Karpas-422 (cell line): ENCODE results near the gene EVL. TPM values are rescaled to one million over a fixed set of nuclear protein-coding genes. Genes with fewer than 3 reads are reported as not detected.

Source experiments
- DNase-seq: peaks from one replicate; pipeline ENCODE4 v3.0.0-alpha.2; 2015
- H2AFZ ChIP-seq: fragments of 200-600 bp; sonication (generic); 2 replicates; pipeline ENCODE4 v1.6.1; 2014; ENCODE audit warnings: antibody characterized with exemption, low read length, mixed read lengths
- H3K27ac ChIP-seq: fragments of 200-600 bp; sonication (generic); 2 replicates; pipeline ENCODE4 v1.5.1; 2014; ENCODE audit warnings: mild to moderate bottlenecking, low read length, moderate library complexity
- H3K27me3 ChIP-seq: fragments of 200-600 bp; sonication (generic); 2 replicates; pipeline ENCODE4 v1.6.1; 2014; ENCODE audit warnings: low read length, mixed read lengths
- H3K36me3 ChIP-seq: fragments of 200-600 bp; sonication (generic); 2 replicates; pipeline ENCODE4 v1.6.1; 2014; ENCODE audit warnings: low read length, mixed read lengths; ENCODE audit not compliant: insufficient read depth
- H3K4me1 ChIP-seq: fragments of 200-600 bp; sonication (generic); 2 replicates; pipeline ENCODE4 v1.6.1; 2014; ENCODE audit warnings: mild to moderate bottlenecking, low read length, mixed read lengths
- H3K4me2 ChIP-seq: fragments of 200-600 bp; sonication (generic); 2 replicates; pipeline ENCODE4 v1.6.1; 2014; ENCODE audit warnings: low read length, low read depth, mild to moderate bottlenecking; ENCODE audit not compliant: poor library complexity, severe bottlenecking
- H3K4me3 ChIP-seq: fragments of 200-600 bp; sonication (generic); 2 replicates; pipeline ENCODE4 v1.5.1; 2014; ENCODE audit warnings: mild to moderate bottlenecking, antibody characterized with exemption, low read length, mixed read lengths
- H3K79me2 ChIP-seq: fragments of 200-600 bp; sonication (generic); 2 replicates; pipeline ENCODE4 v1.6.1; 2014; ENCODE audit warnings: mild to moderate bottlenecking, low read length, mixed read lengths
- H3K9ac ChIP-seq: fragments of 200-600 bp; sonication (generic); 2 replicates; pipeline ENCODE4 v1.6.0; 2014; ENCODE audit warnings: low read length
- H3K9me2 ChIP-seq: fragments of 200-600 bp; sonication (generic), shearing (Covaris generic); replicated peaks from 2 replicates; pipeline ENCODE4 v1.6.0; 2014; ENCODE audit warnings: mild to moderate bottlenecking, low read length, moderate library complexity; ENCODE audit not compliant: insufficient read depth
- H3K9me3 ChIP-seq: fragments of 300-700, 200-600 bp; sonication (generic); 2 replicates; pipeline ENCODE4 v1.6.1; 2014; ENCODE audit warnings: low read length, mixed read lengths
- H4K20me1 ChIP-seq: fragments of 200-600 bp; sonication (generic); 2 replicates; pipeline ENCODE4 v1.6.1; 2014; ENCODE audit warnings: mild to moderate bottlenecking, antibody characterized with exemption, low read length, low read depth; ENCODE audit not compliant: insufficient read depth
- total RNA-seq: library from RNA; depleted of rRNA; stranded (reverse); fragments of >200 nt; shearing (Covaris generic); gene quantifications from 2 replicates; pipeline ENCODE4 v1.2.3, GENCODE V29; 2014; ENCODE audit warnings: low replicate concordance; rRNA removed

EVL gene
- total RNA-seq, result 3.0 and 3.5 TPM in 2 replicates

DNA sequence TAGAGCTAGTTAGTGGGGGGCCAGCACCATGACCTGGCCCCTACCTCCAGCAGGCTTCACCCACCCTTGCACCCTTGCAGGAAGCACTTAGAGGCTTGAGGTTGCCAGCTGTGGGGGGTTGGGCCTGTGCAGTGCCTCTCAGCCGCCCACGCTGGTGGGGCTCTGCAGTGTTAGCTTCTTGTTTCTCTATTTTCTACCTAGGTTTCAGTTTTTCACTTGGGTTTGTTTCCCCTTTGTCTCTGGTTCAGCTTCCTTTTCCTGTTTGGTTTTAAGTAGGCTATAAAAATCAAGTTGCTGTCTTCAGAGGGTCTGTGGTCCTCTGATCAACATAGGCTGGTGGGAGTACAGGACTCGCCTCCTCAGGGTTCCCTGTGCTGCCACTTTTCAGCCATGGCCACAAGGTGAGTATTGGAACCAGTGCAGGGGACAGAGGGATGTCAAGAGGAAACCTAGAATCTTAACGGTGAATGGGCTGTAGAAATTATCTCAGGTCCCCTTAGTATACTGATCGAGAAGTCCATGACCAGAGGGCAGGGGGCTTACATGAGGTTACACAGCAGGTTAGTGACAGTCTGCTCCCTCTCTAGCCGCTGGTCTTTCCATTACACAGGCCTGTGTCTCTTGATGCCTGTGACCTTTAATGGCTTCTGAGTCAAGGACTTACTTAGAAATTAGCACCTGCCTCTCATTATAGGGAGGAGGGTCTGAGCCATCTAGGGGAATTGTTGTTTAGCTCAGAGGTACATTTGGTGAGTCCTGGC, at the start of gene EVL:
EVL (plus strand) TSS at position 312 of the 761 bp plus-strand sequence; CDS start at position 391, 79 bp downstream.
- Histone ChIP-seq H4K20me1 (no peaks in the 10 kb centered on the region), H3K36me3 (no peaks in the 10 kb centered on the region), H3K9ac (no peak within 1 kb of the TSS), H3K4me3 (no peak within 1 kb of the TSS), H3K27ac (no peak within 1 kb of the TSS), H3K9me2 (no peaks in the 10 kb centered on the region), H3K27me3 (no peaks in the 10 kb centered on the region; the same call in 1 of the 2 replicates), H3K9me3 (no peaks in the 10 kb centered on the region), H2AFZ (peak within 1 kb of the TSS; percentile 17; the same call in 1 of the 2 replicates), H3K4me2 (no peak within 1 kb of the TSS), H3K79me2 (no peaks in the 10 kb centered on the region), H3K4me1 (peaks cover 3% of the 10 kb centered on the region; the same call in 1 of the 2 replicates)
- DNase-seq, result no peak

- Histone ChIP-seq H3K4me3 (no peak overlapping the region), H3K4me2 (no peak overlapping the region), H3K27ac (no peak overlapping the region), H2AFZ (no peak overlapping the region), H3K9me3 (no peaks in the 10 kb centered on the region), H3K79me2 (no peaks in the 10 kb centered on the region), H3K4me1 (no peaks in the 10 kb centered on the region), H3K9me2 (no peaks in the 10 kb centered on the region), H4K20me1 (no peaks in the 10 kb centered on the region), H3K9ac (no peak overlapping the region), H3K27me3 (no peaks in the 10 kb centered on the region), H3K36me3 (no peaks in the 10 kb centered on the region)
- no peak for DNase-seq
Observed at GRCh38 chr14:100017553-100017952, 47.7 kb upstream of the EVL start.

DNA sequence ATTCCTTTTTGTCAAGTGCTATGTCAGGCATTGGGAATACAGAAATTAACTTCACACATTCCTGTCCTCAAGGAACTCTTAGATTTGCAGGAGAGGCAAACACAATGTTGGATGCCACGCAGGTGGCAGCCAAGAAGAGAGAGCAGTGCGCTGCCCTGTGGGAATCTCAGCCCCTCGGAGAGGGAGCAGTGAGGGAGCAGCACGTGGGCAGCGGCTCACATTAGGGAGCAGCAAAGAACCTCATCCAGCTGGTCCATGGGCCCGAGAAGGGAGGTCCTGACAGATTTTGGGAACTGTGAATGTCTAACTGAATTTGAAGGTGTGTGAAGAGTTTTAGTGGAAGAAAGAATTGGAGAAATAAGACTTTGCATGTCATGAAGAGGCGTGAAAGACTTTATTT, 47.2 kb upstream of the EVL start:
- no peaks in the 10 kb centered on the region for H4K20me1 ChIP-seq
- H3K36me3 ChIP-seq, result no peaks in the 10 kb centered on the region
- H3K4me2 ChIP-seq, result no peak overlapping the region
- no peak overlapping the region for H3K9ac ChIP-seq
- H3K9me2 ChIP-seq, result no peaks in the 10 kb centered on the region
- H3K4me3 ChIP-seq, result no peak overlapping the region
- no peak overlapping the region for H2AFZ ChIP-seq
- no peaks in the 10 kb centered on the region for H3K79me2 ChIP-seq
- H3K9me3 ChIP-seq, result no peaks in the 10 kb centered on the region
- H3K4me1 ChIP-seq, result no peaks in the 10 kb centered on the region
- no peak overlapping the region for H3K27ac ChIP-seq
- DNase-seq, result no peak
- no peaks in the 10 kb centered on the region for H3K27me3 ChIP-seq

DNA sequence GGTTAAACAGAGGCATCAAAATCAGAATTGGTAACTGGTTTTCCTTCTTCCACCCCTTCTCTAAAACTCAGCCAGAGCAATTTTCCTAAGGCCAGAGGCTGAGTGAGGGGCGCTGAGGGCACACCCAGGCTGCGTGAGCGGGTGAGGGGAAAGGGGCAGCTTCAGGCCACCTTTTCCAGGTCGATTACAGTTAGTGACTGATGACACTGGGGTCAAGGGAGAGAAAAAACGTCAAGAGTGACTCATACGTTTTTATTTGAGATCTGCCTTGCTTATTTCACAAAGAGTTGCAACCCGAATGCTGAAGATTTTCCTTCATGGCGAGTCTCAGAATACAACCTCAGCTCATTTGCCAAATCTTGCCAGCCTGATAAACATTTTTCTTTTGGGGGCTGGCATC, 46.7 kb upstream of the EVL start:
- Histone ChIP-seq H2AFZ (no peak overlapping the region), H3K9me2 (no peaks in the 10 kb centered on the region), H3K27me3 (no peaks in the 10 kb centered on the region), H3K4me2 (no peak overlapping the region), H3K4me1 (no peaks in the 10 kb centered on the region), H3K9ac (no peak overlapping the region), H3K27ac (no peak overlapping the region), H3K79me2 (no peaks in the 10 kb centered on the region), H3K9me3 (no peaks in the 10 kb centered on the region), H3K36me3 (no peaks in the 10 kb centered on the region), H4K20me1 (no peaks in the 10 kb centered on the region), H3K4me3 (no peak overlapping the region)
- DNase-seq, result no peak

DNA sequence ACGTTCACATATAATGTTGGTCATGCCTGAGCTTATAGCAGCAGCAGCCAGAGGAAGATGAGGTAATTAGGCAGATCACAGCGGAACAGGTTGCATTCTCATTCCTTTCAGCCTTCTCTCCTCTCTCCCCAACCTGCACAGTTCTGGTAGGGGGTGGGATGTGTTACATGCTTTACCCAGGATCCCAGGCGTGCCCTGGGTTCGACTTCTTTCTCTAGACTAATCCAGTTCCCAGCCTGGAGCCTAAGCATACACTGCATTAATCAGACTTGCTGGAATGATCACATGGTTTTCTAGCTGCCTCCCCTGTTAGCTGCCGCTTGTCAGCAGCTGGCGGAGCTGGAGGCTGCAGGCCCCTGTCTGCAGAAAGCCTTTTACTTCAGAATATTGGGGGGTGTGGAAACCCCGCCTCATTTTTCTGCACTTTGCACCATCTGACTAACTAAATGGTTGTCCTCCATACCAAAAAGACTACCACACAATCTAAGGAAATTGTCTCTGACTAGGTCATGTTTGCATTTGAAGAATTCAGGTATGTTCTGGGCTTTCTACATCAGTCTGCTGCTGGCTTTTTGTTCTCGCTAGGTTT, 46.0 kb upstream of the EVL start:
- DNase-seq, result no peak
- H3K79me2 ChIP-seq, result no peaks in the 10 kb centered on the region
- H3K4me1 ChIP-seq, result no peaks in the 10 kb centered on the region
- no peak overlapping the region for H3K9ac ChIP-seq
- H3K4me2 ChIP-seq, result no peak overlapping the region
- no peaks in the 10 kb centered on the region for H4K20me1 ChIP-seq
- H3K36me3 ChIP-seq, result no peaks in the 10 kb centered on the region
- H3K4me3 ChIP-seq, result no peak overlapping the region
- no peak overlapping the region for H2AFZ ChIP-seq
- no peaks in the 10 kb centered on the region for H3K9me3 ChIP-seq
- no peaks in the 10 kb centered on the region for H3K27me3 ChIP-seq
- no peak overlapping the region for H3K27ac ChIP-seq
- no peaks in the 10 kb centered on the region for H3K9me2 ChIP-seq

DNA sequence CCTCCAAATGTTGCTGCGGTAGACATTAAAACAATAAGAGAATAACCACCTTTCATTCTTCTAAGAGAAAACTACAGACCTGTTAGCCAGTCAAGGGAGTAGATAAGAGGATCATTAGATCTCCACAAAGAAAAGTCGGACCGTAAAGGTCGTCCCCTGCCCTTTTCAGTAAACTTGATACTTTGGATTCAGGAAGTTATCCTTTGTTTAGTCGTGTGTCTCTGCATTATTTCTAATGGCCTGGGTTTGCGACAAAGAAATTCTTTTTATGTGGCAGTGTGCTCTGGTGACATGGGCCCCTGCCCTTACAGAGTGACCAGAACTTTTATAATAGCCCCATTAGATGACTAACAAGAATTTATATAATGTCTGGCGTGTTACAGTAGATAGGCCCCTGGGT, 44.6 kb upstream of the EVL start:
- Histone ChIP-seq H3K27me3 (no peaks in the 10 kb centered on the region), H3K9me3 (no peaks in the 10 kb centered on the region), H3K9ac (no peak overlapping the region), H3K27ac (no peak overlapping the region), H3K79me2 (no peaks in the 10 kb centered on the region), H3K4me3 (no peak overlapping the region), H2AFZ (no peak overlapping the region), H4K20me1 (no peaks in the 10 kb centered on the region), H3K4me2 (no peak overlapping the region), H3K36me3 (no peaks in the 10 kb centered on the region), H3K4me1 (no peaks in the 10 kb centered on the region), H3K9me2 (no peaks in the 10 kb centered on the region)
- no peak for DNase-seq

- Histone ChIP-seq H2AFZ (no peak overlapping the region), H3K36me3 (no peaks in the 10 kb centered on the region), H3K4me2 (no peak overlapping the region), H4K20me1 (no peaks in the 10 kb centered on the region), H3K4me3 (no peak overlapping the region), H3K27ac (no peak overlapping the region), H3K27me3 (no peaks in the 10 kb centered on the region), H3K4me1 (no peaks in the 10 kb centered on the region), H3K9me2 (no peaks in the 10 kb centered on the region), H3K9me3 (no peaks in the 10 kb centered on the region), H3K79me2 (no peaks in the 10 kb centered on the region), H3K9ac (no peak overlapping the region)
- no peak for DNase-seq
Observed at GRCh38 chr14:100022772-100023451, 42.3 kb upstream of the EVL start.

GRCh38 chr14:100025111-100025510, 40.1 kb upstream of the EVL start:
- Histone ChIP-seq H3K9me3 (no peaks in the 10 kb centered on the region), H3K4me2 (no peak overlapping the region), H3K9me2 (no peaks in the 10 kb centered on the region), H4K20me1 (no peaks in the 10 kb centered on the region), H2AFZ (no peak overlapping the region), H3K36me3 (no peaks in the 10 kb centered on the region), H3K27ac (no peak overlapping the region), H3K4me3 (no peak overlapping the region), H3K9ac (no peak overlapping the region), H3K27me3 (no peaks in the 10 kb centered on the region), H3K4me1 (no peaks in the 10 kb centered on the region), H3K79me2 (no peaks in the 10 kb centered on the region)
- peak; percentile 70 for DNase-seq
